T-helper 2 cell treated with Interferon-gamma antibody and Interleukin-4, amounts not matched to agents 100 ng/mL and 5 ng/mL, for 36 hours (primary cell): ENCODE results near the gene TBC1D5. TPM values are rescaled to one million over a fixed set of nuclear protein-coding genes. Genes with fewer than 3 reads are reported as not detected.
"Not testable (repeated sequence)": the region's sequence is repeated elsewhere in the genome, so short reads cannot be mapped to it uniquely, and the experiment has no call there.

Experiments
- intact Hi-C: fragments of 100-400 bp; cut with micrococcal nuclease; formaldehyde crosslinking; loops from one replicate; pipeline ENCODE4 v1.15.1; 2023
- total RNA-seq: library from RNA; stranded (reverse); gene quantifications from 2 replicates; pipeline ENCODE4 v1.2.3, GENCODE V29; 2022

The TBC1D5 gene
- total RNA-seq, 1 donor from 2014 or later, result 51.6 TPM

DNA sequence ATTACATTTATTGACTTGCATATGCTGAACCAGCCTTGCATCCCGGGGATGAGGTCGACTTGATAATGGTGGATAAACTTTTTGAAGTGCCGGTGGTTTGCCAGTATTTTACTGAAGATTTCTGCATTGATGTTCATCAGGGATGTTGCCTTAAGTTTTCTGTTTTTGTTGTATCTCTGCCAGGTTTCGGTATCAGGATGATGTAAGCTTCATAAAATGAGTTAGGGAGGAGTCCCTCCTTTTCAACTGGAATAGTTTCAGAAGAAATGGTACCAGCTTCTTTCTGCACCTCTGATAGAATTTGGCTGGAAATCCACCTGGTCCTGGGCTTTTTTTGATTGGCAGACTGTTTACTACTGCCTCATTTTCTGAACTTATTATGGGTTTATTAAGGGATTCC lies 250.8 kb downstream of the TBC1D5 start:
- intact Hi-C loops, result no loop called here

DNA sequence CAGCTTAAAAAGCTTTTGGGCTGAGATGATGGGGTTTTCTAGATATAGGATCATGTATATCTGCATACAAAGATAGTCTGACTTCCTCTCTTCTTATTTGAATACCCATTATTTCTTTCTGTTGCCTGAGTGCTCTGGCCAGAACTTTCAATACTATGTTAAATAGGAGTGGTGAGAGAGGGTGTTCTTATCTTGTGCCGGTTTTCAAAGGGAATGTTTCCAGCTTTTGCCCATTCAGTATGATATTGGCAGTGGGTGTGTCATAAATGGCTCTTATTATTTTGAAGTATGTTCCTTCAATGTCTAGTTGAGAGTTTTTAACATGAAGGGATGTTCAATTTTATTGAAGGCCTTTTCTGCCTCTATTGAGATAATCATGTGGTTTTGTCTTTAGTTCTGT lies 251.2 kb downstream of the TBC1D5 start:
- intact Hi-C loops, result not testable (repeated sequence)

DNA sequence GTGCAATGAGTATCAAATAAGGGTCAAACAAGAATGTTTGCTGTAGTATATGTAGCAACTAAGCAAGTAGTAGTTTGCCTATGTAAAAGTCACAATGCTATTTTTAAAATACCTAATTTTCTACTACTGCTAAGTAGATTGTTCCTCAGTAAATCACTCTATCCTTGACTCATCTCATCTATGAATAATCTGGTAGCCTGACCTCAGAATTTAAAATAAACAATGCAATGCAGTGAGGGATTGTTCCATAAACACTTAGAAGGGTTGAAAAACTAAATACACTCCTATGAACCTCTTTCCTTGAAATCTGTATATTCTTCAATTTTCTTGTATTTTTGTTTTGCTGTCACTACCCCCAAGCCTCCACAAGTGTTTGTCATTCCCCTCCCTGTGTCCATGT lies 253.3 kb downstream of the TBC1D5 start:
- intact Hi-C loops, result no loop called here

GRCh38 chr3:17481116-17481515 lies 261.3 kb downstream of the TBC1D5 start:
- intact Hi-C loops, result no loop called here

DNA sequence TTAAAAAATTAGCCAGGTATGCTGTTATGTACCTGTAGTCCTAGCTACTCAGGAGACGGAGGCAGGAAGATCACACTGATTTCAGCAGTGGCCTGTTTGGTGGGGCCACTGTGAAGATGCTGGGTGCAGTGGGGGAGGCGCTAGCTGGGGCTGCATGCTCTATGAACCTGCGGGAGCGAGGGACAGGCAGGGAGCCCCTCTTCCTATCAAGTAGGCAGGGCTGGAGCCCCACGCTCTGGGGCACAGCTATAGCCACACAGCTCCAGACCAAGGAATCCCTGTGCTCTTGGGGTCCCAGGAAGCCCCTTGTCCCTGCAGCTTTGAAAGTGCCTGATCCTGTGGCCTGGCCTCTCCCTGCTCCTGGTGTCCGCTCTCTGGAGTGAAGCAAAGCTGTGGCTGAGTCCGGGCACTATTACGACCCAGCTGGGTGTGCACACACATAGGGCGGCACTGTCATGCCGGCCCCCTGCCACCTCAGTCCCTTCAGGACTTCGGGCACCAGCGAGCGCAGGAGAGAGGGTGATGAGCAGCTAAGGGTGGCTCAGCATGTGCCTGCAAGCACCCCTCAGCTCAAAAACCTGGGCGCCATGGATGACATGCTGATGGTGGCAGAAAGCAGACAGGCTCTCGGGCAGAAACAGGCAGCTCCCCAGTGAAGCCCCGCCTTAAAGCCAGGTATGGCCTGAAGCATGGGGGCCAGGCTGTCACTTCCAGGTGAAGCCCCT lies 262.6 kb downstream of the TBC1D5 start:
- intact Hi-C loops, result no loop called here

DNA sequence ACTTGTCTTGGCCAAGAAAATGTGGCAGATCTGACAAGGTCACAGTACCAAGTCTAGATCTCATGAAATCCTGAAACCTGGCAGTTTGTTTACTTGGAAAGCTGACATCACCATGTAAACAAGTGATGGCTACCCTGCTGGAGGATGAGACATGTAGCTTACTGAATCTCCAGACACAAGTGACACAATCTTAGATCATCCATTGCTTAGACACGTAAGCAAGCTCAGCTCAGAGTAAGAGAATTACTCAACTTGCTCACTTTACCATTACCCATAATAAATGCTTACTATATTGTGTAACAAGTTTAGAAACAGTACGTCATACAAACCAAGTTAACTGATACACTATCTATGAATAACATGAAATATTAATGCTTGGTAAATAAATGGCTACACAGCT lies 263.8 kb downstream of the TBC1D5 start:
- intact Hi-C loops, result no loop called here

GRCh38 chr3:17473761-17474160 lies 268.7 kb downstream of the TBC1D5 start:
- intact Hi-C loops, result no loop called here

DNA sequence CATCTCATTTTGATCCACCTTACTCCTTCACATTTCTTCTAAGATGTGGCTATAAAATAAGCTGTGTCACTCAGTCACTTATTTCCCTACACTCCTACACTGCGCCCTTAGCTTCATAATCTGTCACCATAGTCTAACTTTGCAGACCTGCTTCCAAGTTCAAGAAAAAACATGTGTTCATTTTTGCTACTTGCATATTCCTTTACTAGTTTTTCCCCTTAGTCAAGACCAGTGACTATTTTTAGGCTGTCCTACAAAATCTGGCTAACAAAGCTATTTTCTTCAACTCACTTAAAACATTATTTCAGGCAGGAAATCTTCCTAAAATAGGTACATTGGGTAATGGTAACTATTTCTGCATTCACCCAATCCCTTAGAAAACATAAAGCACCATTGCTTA lies 272.5 kb downstream of the TBC1D5 start:
- intact Hi-C loops, result no loop called here

GRCh38 chr3:17469520-17469919 lies 272.9 kb downstream of the TBC1D5 start:
- intact Hi-C loops, result no loop called here

DNA sequence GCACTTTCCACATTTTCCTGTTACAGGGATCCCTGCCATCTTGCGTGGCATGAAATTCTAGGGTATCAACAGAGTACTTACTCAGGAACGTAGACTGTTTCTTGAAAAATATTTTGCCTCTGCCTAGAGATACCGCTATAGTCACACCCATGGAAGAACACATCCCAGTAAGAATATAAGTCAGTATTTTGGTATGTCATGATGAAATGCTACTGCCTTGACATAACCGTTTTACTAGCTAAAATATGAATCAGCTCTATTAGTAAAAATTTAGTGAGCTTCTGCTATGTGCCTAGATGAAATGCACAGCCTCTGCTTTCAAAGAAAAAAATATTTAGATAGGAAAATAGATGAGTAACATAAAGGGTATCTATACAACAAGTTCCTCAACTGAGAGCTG lies 276.4 kb downstream of the TBC1D5 start:
- intact Hi-C loops, result no loop called here

- intact Hi-C loops, result no loop called here
Observed at GRCh38 chr3:17459470-17459993, 282.9 kb downstream of the TBC1D5 start.

DNA sequence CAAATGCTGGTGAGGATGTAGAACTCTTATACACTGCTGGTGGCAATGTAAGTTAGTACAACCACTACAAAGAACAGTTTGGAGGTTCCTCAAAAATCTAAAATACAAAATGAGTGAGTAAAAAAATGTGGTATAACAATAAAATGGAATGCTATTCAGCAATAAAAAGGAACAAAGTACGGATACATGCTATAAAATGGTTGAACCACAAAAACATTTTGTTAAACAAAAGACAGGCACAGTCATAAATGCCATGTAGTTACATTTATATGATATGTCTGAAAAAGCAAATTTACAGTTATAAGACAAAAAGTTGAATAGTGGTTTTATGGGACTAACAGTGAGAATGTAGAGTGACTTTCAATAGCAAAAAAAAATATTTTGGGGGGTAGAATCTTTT lies 285.8 kb downstream of the TBC1D5 start:
- intact Hi-C loops, result no loop called here

GRCh38 chr3:17456046-17456445 lies 286.4 kb downstream of the TBC1D5 start:
- intact Hi-C loops, result no loop called here

GRCh38 chr3:17444865-17445264 lies 297.6 kb downstream of the TBC1D5 start:
- intact Hi-C loops, result no loop called here

DNA sequence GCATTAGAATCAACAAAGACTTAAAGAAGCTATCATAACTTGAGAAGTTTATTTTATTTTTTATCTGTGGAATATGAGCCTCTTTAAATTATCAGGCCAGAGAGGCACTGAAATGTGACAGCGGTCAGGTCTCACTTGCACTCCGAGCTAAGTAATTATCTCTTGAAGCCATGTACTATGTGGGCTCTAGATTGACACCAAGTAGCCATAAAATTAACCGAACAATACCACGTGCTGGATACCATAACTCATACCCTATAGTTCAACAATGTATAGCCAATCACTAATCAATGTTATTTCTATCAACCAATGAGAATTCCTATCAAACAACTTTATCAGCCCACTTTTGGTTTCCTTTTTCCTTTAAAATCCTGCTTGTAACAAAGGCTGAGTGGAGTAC lies 299.3 kb downstream of the TBC1D5 start:
- intact Hi-C loops, result no loop called here

- intact Hi-C loops, result no loop called here
Observed at GRCh38 chr3:17442332-17443049, 299.9 kb downstream of the TBC1D5 start.

DNA sequence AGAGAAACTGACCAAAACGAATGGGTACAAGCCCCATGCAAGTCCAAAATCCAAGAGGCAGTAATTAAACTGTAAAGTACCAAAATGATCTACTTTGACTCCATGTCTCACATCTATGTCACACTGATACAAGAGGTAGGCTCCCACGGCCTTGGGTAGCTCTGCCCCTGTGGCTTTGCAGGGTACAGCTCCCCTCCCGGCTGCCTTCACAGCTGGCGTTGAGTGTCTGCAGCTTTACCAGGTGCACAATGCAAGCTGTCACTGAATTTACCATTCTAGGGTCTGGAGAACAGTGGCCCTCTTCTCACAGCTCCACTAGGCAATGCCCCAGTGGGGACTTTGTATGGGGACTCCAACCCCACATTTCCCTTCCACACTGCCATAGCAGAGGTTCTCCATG lies 308.6 kb downstream of the TBC1D5 start:
- intact Hi-C loops, result no loop called here

DNA sequence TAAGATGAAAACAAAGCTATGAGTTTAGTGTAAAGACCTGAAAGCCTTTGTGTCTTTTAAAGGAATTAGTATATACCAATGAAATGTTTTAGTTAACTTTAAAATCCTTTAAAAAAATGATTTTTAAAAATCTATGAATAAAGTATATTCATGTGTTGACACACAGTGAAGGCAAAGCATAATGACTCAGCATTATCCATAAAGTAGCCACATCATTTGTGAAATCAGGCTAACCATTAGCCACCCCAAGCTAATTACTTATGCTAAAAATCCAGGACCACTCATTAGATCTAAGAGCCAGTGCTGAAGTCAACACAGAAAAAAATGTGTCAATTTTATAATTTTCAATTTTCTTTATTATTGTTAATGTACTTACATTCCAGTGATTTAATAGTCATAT lies 310.2 kb downstream of the TBC1D5 start:
- intact Hi-C loops, result no loop called here

DNA sequence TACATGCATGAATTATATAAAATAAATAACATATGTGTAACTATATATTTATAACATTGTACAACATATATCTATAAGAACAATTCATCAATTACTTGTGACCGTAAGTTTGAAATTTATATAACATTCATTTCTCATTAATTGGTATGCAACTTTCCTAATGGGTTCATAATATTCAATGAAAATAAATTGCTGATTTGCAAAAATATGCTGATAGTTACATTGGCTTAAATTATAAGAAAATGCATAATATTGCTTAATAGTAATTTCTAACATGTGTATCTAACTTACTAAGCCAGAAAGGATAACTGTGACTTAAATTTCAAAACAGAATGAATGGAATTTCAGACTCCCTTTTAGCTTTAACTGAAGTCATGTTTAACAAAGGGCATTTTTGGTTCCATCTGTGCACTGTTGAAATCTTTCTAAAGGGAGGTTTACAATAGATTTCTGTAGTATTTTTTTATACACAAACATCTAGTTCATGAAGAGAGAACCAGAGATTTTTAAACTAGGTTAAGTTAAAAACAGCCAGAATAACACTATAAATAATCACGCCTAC lies 310.9 kb downstream of the TBC1D5 start:
- intact Hi-C loops, result loop anchor here (1.0 kb wide), 1 partner anchor 410 kb away; no protein-coding TSS in a partner anchor

DNA sequence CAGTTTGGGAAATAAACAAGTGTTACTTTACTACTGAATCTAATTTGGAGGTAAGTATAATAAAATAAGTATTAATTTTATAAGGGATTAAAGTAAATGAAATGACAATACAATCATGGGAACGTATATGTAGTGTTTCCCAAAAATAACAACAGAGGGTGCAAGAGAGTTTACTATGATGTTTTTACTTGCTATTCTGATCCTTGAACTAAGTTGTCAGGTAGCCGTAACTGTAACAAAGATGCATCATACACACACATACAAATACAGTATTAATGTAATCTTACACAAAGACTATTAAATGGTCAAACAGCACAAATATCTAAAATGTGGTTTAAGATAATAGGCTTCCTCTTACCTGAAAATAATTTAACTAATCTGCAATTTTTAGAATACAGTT lies 311.4 kb downstream of the TBC1D5 start:
- intact Hi-C loops, result loop anchor here (1.0 kb wide), 1 partner anchor 410 kb away; no protein-coding TSS in a partner anchor

DNA sequence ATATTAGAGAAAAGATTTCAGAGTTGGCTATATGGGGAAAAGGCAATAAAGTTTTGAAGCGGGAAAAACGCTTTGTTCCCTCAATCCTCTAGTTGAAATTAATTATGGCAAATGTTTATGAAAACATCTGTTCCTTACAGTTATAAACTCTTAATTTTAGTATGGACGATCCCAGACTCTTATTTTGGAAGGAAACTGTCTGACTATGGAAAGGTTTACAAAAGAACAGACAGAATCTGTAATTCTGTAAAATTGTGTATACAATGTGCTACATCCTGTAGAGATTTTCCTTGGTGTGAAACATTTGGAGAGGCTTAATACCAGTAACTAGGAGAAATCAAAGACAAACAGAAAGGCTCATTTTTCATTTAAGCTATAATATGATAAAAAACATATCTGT lies 311.8 kb downstream of the TBC1D5 start:
- intact Hi-C loops, result no loop called here

GRCh38 chr3:17423786-17424536 lies 318.5 kb downstream of the TBC1D5 start:
- intact Hi-C loops, result no loop called here
